ENCODE data around the gene FRMD1.

Gene FRMD1

GRCh38 chr6:168053957-168054471 lies 25.0 kb downstream of the FRMD1 start:
- TF ChIP-seq CEBPB (IDR thresholded peaks at IDR 0.05) (no peak), TAF1 (IDR thresholded peaks at IDR 0.05; ENCODE audit: low read depth) (no peak), REST (IDR thresholded peaks at IDR 0.05; ENCODE audit: low read depth) (no peak), EGR1 (IDR thresholded peaks at IDR 0.05) (no peak), TCF12 (IDR thresholded peaks at IDR 0.05; ENCODE audit: low read depth) (no peak), TEAD4 (IDR thresholded peaks at IDR 0.05) (no peak), EP300 (IDR thresholded peaks at IDR 0.05; ENCODE audit: borderline replicate concordance) (no peak), FOXM1 (IDR thresholded peaks at IDR 0.05; ENCODE audit: borderline replicate concordance, low read depth) (no peak), CREB1 (IDR thresholded peaks at IDR 0.05; ENCODE audit: low read depth) (no peak), USF1 (IDR thresholded peaks at IDR 0.05) (no peak), RAD21 (IDR thresholded peaks at IDR 0.05; ENCODE audit: low read depth) (no peak), ZBTB7A (IDR thresholded peaks at IDR 0.05; ENCODE audit: low read depth) (no peak), YY1 (IDR thresholded peaks at IDR 0.05; ENCODE audit: low read depth) (no peak), MAX (IDR thresholded peaks at IDR 0.05) (no peak), NFIC (IDR thresholded peaks at IDR 0.05) (no peak)

- TF ChIP-seq USF1 (IDR thresholded peaks at IDR 0.05) (no peak), EP300 (IDR thresholded peaks at IDR 0.05; ENCODE audit: borderline replicate concordance) (no peak), TEAD4 (IDR thresholded peaks at IDR 0.05) (no peak)
These were observed 25.7 kb downstream of the FRMD1 start for GRCh38 chr6:168053086-168053956.

GRCh38 chr6:168052291-168052891 lies 26.6 kb downstream of the FRMD1 start:
- TF ChIP-seq MAX (IDR thresholded peaks at IDR 0.05): peak; percentile 27; the same call in 1 of the 2 replicates
- no peak for TF ChIP-seq FOXM1 (IDR thresholded peaks at IDR 0.05; ENCODE audit: borderline replicate concordance, low read depth)
- TF ChIP-seq TCF12 (IDR thresholded peaks at IDR 0.05; ENCODE audit: low read depth): peak; percentile 38; the same call in 1 of the 2 replicates
- no peak for TF ChIP-seq CEBPB (IDR thresholded peaks at IDR 0.05)
- peak; percentile 81 for TF ChIP-seq USF1 (IDR thresholded peaks at IDR 0.05)
- peak; percentile 51; the same call in 1 of the 2 replicates for TF ChIP-seq NFIC (IDR thresholded peaks at IDR 0.05)
- no peak; the same call in 1 of the 2 replicates for TF ChIP-seq TEAD4 (IDR thresholded peaks at IDR 0.05)
- TF ChIP-seq CREB1 (IDR thresholded peaks at IDR 0.05; ENCODE audit: low read depth): no peak
- TF ChIP-seq EP300 (IDR thresholded peaks at IDR 0.05; ENCODE audit: borderline replicate concordance): peak; percentile 59; the same call in 1 of the 2 replicates
- peak; percentile 54 for TF ChIP-seq RAD21 (IDR thresholded peaks at IDR 0.05; ENCODE audit: low read depth)
- no peak for TF ChIP-seq EGR1 (IDR thresholded peaks at IDR 0.05)
- TF ChIP-seq YY1 (IDR thresholded peaks at IDR 0.05; ENCODE audit: low read depth): 0 out of 2 replicates have a peak, but pooled peaks have one; percentile 4
- TF ChIP-seq ZBTB7A (IDR thresholded peaks at IDR 0.05; ENCODE audit: low read depth): no peak
- no peak for TF ChIP-seq REST (IDR thresholded peaks at IDR 0.05; ENCODE audit: low read depth)
- no peak for TF ChIP-seq TAF1 (IDR thresholded peaks at IDR 0.05; ENCODE audit: low read depth)

GRCh38 chr6:168051648-168052047 lies 27.4 kb downstream of the FRMD1 start:
- no peak for TF ChIP-seq CEBPB (IDR thresholded peaks at IDR 0.05)
- no peak for TF ChIP-seq EP300 (IDR thresholded peaks at IDR 0.05; ENCODE audit: borderline replicate concordance)
- no peak for TF ChIP-seq FOXM1 (IDR thresholded peaks at IDR 0.05; ENCODE audit: borderline replicate concordance, low read depth)
- TF ChIP-seq NFIC (IDR thresholded peaks at IDR 0.05): no peak
- no peak for TF ChIP-seq ZBTB7A (IDR thresholded peaks at IDR 0.05; ENCODE audit: low read depth)
- TF ChIP-seq YY1 (IDR thresholded peaks at IDR 0.05; ENCODE audit: low read depth): no peak
- TF ChIP-seq TCF12 (IDR thresholded peaks at IDR 0.05; ENCODE audit: low read depth): no peak
- no peak for TF ChIP-seq TAF1 (IDR thresholded peaks at IDR 0.05; ENCODE audit: low read depth)
- TF ChIP-seq USF1 (IDR thresholded peaks at IDR 0.05): no peak
- no peak for TF ChIP-seq MAX (IDR thresholded peaks at IDR 0.05)
- no peak for TF ChIP-seq EGR1 (IDR thresholded peaks at IDR 0.05)
- no peak for TF ChIP-seq REST (IDR thresholded peaks at IDR 0.05; ENCODE audit: low read depth)
- TF ChIP-seq RAD21 (IDR thresholded peaks at IDR 0.05; ENCODE audit: low read depth): no peak
- no peak for TF ChIP-seq TEAD4 (IDR thresholded peaks at IDR 0.05)

All from Ishikawa (cell line).